Coronary artery (tissue), 2 donors: Measurements from ENCODE around the gene GPT2.

Experiments used
- DNase-seq: peaks from one replicate; pipeline ENCODE4 v3.0.0-alpha.2; 2017; ENCODE audit warnings: low spot score
- H3K27ac ChIP-seq, 2 donors: fragments of 200-600 bp; sonication (generic); one replicate each; pipeline ENCODE4 v1.5.1; 2016 to 2019
- H3K4me3 ChIP-seq: fragments of 200-600 bp; sonication (generic); 2 replicates; pipeline ENCODE4 v1.5.1; 2016; ENCODE audit warnings: mild to moderate bottlenecking, moderate library complexity
- CTCF ChIP-seq: fragments of 200-600 bp; sonication (generic); IDR thresholded peaks from one replicate; pipeline ENCODE4 v1.5.1; 2019; ENCODE audit warnings: antibody characterized with exemption

Gene GPT2

GRCh38 chr16:46926470-46927225 is 42.5 kb downstream of the GPT2 start:
- TF ChIP-seq CTCF: no peak
- Histone ChIP-seq H3K27ac (no peak overlapping the region), H3K4me3 (no peak overlapping the region)
- no peak for DNase-seq

GRCh38 chr16:46927273-46927672 is 43.1 kb downstream of the GPT2 start:
- H3K27ac ChIP-seq: no peak overlapping the region
- DNase-seq: no peak
- no peak for TF ChIP-seq CTCF
- H3K4me3 ChIP-seq: no peak overlapping the region

- no peak for TF ChIP-seq CTCF
- Histone ChIP-seq H3K4me3 (no peak overlapping the region), H3K27ac (no peak overlapping the region)
- DNase-seq: no peak
Measured at GRCh38 chr16:46928811-46929210, 44.6 kb downstream of the GPT2 start.

GRCh38 chr16:46929378-46930332 is 45.5 kb downstream of the GPT2 start:
- H3K4me3 ChIP-seq: no peak overlapping the region
- TF ChIP-seq CTCF: peak; percentile 68
- H3K27ac ChIP-seq: no peak overlapping the region
- no peak for DNase-seq

- no peak for TF ChIP-seq CTCF
- H3K27ac ChIP-seq: no peak overlapping the region
- no peak for DNase-seq
- no peak overlapping the region for H3K4me3 ChIP-seq
Measured at GRCh38 chr16:46930861-46931260, 46.7 kb downstream of the GPT2 start.

GRCh38 chr16:46932802-46933201 is 48.6 kb downstream of the GPT2 start:
- no peak for TF ChIP-seq CTCF
- no peak for DNase-seq
- no peak overlapping the region for H3K27ac ChIP-seq
- no peak overlapping the region for H3K4me3 ChIP-seq
